ENCODE measurements around the gene IFT88.

IFT88 gene

GRCh38 chr13:20561741-20562140 lies 5.2 kb upstream of the IFT88 start:
- no peak for DNase-seq (ENCODE audit: low read depth in 4 of 4, low spot score in 1 of 4)

- DNase-seq (ENCODE audit: low read depth in 4 of 4, low spot score in 1 of 4) = no peak
Measured at GRCh38 chr13:20565115-20565736, 1.7 kb upstream of the IFT88 start.

- peak in 2 of 4 experiments; percentile 4 to 5 for DNase-seq (ENCODE audit: low read depth in 4 of 4, low spot score in 1 of 4)
Measured at GRCh38 chr13:20566468-20566897, 474 bp upstream of the IFT88 start.

- no peak for DNase-seq (ENCODE audit: low read depth in 4 of 4, low spot score in 1 of 4)
Measured at GRCh38 chr13:20567881-20568528, 1.0 kb downstream of the IFT88 start.

GRCh38 chr13:20570517-20570916 lies 3.6 kb downstream of the IFT88 start:
- no peak for DNase-seq (ENCODE audit: low read depth in 4 of 4, low spot score in 1 of 4)

GRCh38 chr13:20571676-20572075 lies 4.7 kb downstream of the IFT88 start:
- DNase-seq (ENCODE audit: low read depth in 4 of 4, low spot score in 1 of 4) = no peak

GRCh38 chr13:20573186-20573585 lies 6.2 kb downstream of the IFT88 start:
- DNase-seq (ENCODE audit: low read depth in 4 of 4, low spot score in 1 of 4) = no peak

- DNase-seq (ENCODE audit: low read depth in 4 of 4, low spot score in 1 of 4) = no peak
Measured at GRCh38 chr13:20573636-20574035, 6.7 kb downstream of the IFT88 start.

- DNase-seq (ENCODE audit: low read depth in 4 of 4, low spot score in 1 of 4) = no peak
Measured at GRCh38 chr13:20579191-20579590, 12.2 kb downstream of the IFT88 start.

- no peak for DNase-seq (ENCODE audit: low read depth in 4 of 4, low spot score in 1 of 4)
Measured at GRCh38 chr13:20580257-20580656, 13.3 kb downstream of the IFT88 start.

GRCh38 chr13:20582026-20582425 lies 15.1 kb downstream of the IFT88 start:
- no peak for DNase-seq (ENCODE audit: low read depth in 4 of 4, low spot score in 1 of 4)

- no peak for DNase-seq (ENCODE audit: low read depth in 4 of 4, low spot score in 1 of 4)
Measured at GRCh38 chr13:20583803-20584293, 16.9 kb downstream of the IFT88 start.

- no peak for DNase-seq (ENCODE audit: low read depth in 4 of 4, low spot score in 1 of 4)
Measured at GRCh38 chr13:20585371-20585770, 18.4 kb downstream of the IFT88 start.

- no peak for DNase-seq (ENCODE audit: low read depth in 4 of 4, low spot score in 1 of 4)
Measured at GRCh38 chr13:20588529-20589110, 21.7 kb downstream of the IFT88 start.

- DNase-seq (ENCODE audit: low read depth in 4 of 4, low spot score in 1 of 4) = no peak
Measured at GRCh38 chr13:20590561-20590960, 23.6 kb downstream of the IFT88 start.

- DNase-seq (ENCODE audit: low read depth in 4 of 4, low spot score in 1 of 4) = no peak
Measured at GRCh38 chr13:20592606-20593005, 25.6 kb downstream of the IFT88 start.

- no peak for DNase-seq (ENCODE audit: low read depth in 4 of 4, low spot score in 1 of 4)
Measured at GRCh38 chr13:20594280-20594679, 27.3 kb downstream of the IFT88 start.

GRCh38 chr13:20607015-20607414 lies 40.1 kb downstream of the IFT88 start:
- no peak for DNase-seq (ENCODE audit: low read depth in 4 of 4, low spot score in 1 of 4)

- DNase-seq (ENCODE audit: low read depth in 4 of 4, low spot score in 1 of 4) = no peak
Measured at GRCh38 chr13:20608438-20609020, 41.6 kb downstream of the IFT88 start.

- no peak for DNase-seq (ENCODE audit: low read depth in 4 of 4, low spot score in 1 of 4)
Measured at GRCh38 chr13:20609145-20609544, 42.2 kb downstream of the IFT88 start.

GRCh38 chr13:20610006-20610405 lies 43.0 kb downstream of the IFT88 start:
- DNase-seq (ENCODE audit: low read depth in 4 of 4, low spot score in 1 of 4) = no peak
